Heart right ventricle (tissue), 16 donors: ENCODE results near the gene COMMD6. TPM values are rescaled to one million over a fixed set of nuclear protein-coding genes. Genes with fewer than 3 reads are reported as not detected.

Experiments
- ATAC-seq, 8 donors: fragments of 200-7000 bp; cut with Tn5 transposase; one replicate each; pipeline ENCODE4 v1.9.1; 2020; ENCODE audit warnings: mild to moderate bottlenecking in 8 of 8, moderate library complexity in 8 of 8, moderate number of reproducible peaks in 1 of 8
- DNase-seq, 2 donors: peaks; one replicate each; pipeline ENCODE4 v3.0.0-alpha.2; 2020
- H3K27ac ChIP-seq, 10 donors: fragments of 200-600 bp; sonication (generic) in 2 of 10; one replicate each; pipeline versions ENCODE4 v1.5.0 to v1.8.0; 2020 to 2022; ENCODE audit warnings: mild to moderate bottlenecking in 3 of 10
- H3K27me3 ChIP-seq, 7 donors: fragments of 200-600 bp; one replicate each; pipeline ENCODE4 v1.8.0; 2021 to 2022; ENCODE audit warnings: mild to moderate bottlenecking in 2 of 7
- H3K36me3 ChIP-seq, 9 donors: fragments of 200-600 bp; sonication (generic) in 1 of 9; one replicate each; pipeline versions ENCODE4 v1.5.0 to v1.8.0; 2020 to 2022; ENCODE audit warnings: mild to moderate bottlenecking in 2 of 9
- H3K4me1 ChIP-seq, 9 donors: fragments of 200-600 bp; sonication (generic) in 1 of 9; one replicate each; pipeline versions ENCODE4 v1.5.0 to v1.8.0; 2020 to 2022; ENCODE audit warnings: mild to moderate bottlenecking in 4 of 9
- H3K4me3 ChIP-seq, 10 donors: fragments of 200-600 bp; sonication (generic) in 2 of 10; one replicate each; pipeline versions ENCODE4 v1.5.0 to v1.8.0; 2020 to 2022; ENCODE audit warnings: mild to moderate bottlenecking in 7 of 10, moderate library complexity in 2 of 10
- H3K9me3 ChIP-seq, 11 donors: fragments of 200-600 bp in 10 of 11; sonication (generic) in 2 of 11; one replicate each; pipeline versions ENCODE4 v1.5.0 to v1.8.0; 2013 to 2022; ENCODE audit warnings: mild to moderate bottlenecking in 2 of 11, control low read depth in 1 of 11, moderate library complexity in 1 of 11
- CTCF ChIP-seq, 9 donors: fragments of 200-600 bp; sonication (generic) in 2 of 9; IDR thresholded peaks; one replicate each; pipeline versions ENCODE4 v1.5.0 to v1.8.0; 2021 to 2022; ENCODE audit warnings: antibody characterized with exemption in 9 of 9, mild to moderate bottlenecking in 5 of 9, moderate library complexity in 1 of 9
- WGBS, 2 donors: extraction: QIAGEN DNeasy Blood & Tissue Kit; methylation state at CpG; one replicate each; pipeline ENCODE4 v1.1.7; 2013; ENCODE audit warnings: inconsistent platforms in 1 of 2; 5-methylcytosine and 5-hydroxymethylcytosine counted together
- intact Hi-C, 10 donors: fragments of 100-400 bp; cut with DNase I; formaldehyde crosslinking; loops; one replicate each; pipeline versions ENCODE4 v1.11.1 to v1.14.2; 2022
- polyA plus RNA-seq, 2 donors: library from polyadenylated mRNA; stranded (reverse); fragments of 200-250 nt; gene quantifications; one replicate each; pipeline ENCODE4 v1.2.3, GENCODE V29; 2013
- total RNA-seq, 10 donors: library from RNA; stranded (reverse); fragmentation: NEBNext Ultra II Directional in 3 of 10; extraction: Animal tissue kit (Norgen Biotek cat#: 25700) in 3 of 10; gene quantifications; one replicate each; pipeline versions ENCODE4 v1.2.1 to v1.2.4, GENCODE V29; 2021 to 2023
- donor health status: Arrhythmogenic right ventricular cardiomyopathy.
- donor health status: ischemic (EF 13 %, LVEDD 7.1; RV severe dilation, severe dysfunction).
- donor health status: healthy with polysubstance abuse.
- donor health status: DM: no; HTN: yes; CAD: no.
- donor health status: DM: no; HTN: no; CAD: no.
- donor health status: ischemic (EF 25% LVEDD 6.9; RV normal size, moderate dysfunction).
- donor health status: ischemic (EF 25% LVEDD 5.7; RV mildly dilated, moderate dysfunction).
- donor health status: healthy.
- donor health status: DM: yes; HTN: yes; CAD: no.
- donor health status: Ischemic cardiomyopathy.
- donor health status: ischemic (EF 35%, LVEDD 5.7; RV mildly dilated, moderate dysfunction).
- donor health status: nonischemic (EF 11% LVEDD 7.7; RV severe dilation, severe dysfunction).
- donor health status: DM: yes; HTN: yes; CAD: no.
- donor health status: PGD.
- donor health status: ischemic (EF 29% LVEDD 5.4; RV normal size, mild dysfunction).
- donor health status: nonischemic (EF 23%, LVEDD 6.1; RV moderate dilation, normal function).

Gene COMMD6
- total and polyA plus RNA-seq, 12 donors: 66.4 to 138 (median 122) TPM

- H3K27me3 ChIP-seq: no peaks in the 10 kb centered on the region
- no peak for TF ChIP-seq CTCF (IDR thresholded peaks at IDR 0.05)
- no peak overlapping the region for H3K27ac ChIP-seq
- WGBS, 2 donors: 89 to 95% methylated on average over 5 of the region's 5 CpGs
- no peaks in the 10 kb centered on the region for H3K36me3 ChIP-seq
- no peak for DNase-seq
- H3K4me3 ChIP-seq: no peak overlapping the region
- ATAC-seq: no peak
- peaks cover 0 to 12% (median 0%) of the 10 kb centered on the region in 9 donors for H3K4me1 ChIP-seq
- no peaks in the 10 kb centered on the region for H3K9me3 ChIP-seq
- intact Hi-C loops: no loop called here
Measured at GRCh38 chr13:75513271-75513670, 24.4 kb downstream of the COMMD6 start.

GRCh38 chr13:75512253-75512652 lies 25.4 kb downstream of the COMMD6 start:
- TF ChIP-seq CTCF (IDR thresholded peaks at IDR 0.05): no peak
- intact Hi-C loops: no loop called here
- H3K27me3 ChIP-seq: no peaks in the 10 kb centered on the region
- no peak overlapping the region for H3K27ac ChIP-seq
- H3K9me3 ChIP-seq: no peaks in the 10 kb centered on the region
- ATAC-seq: peak in 2 of 8 donors; percentile 17 to 25
- no peak for DNase-seq
- no peak overlapping the region for H3K4me3 ChIP-seq
- peaks cover 0 to 12% (median 0%) of the 10 kb centered on the region in 9 donors for H3K4me1 ChIP-seq
- H3K36me3 ChIP-seq: no peaks in the 10 kb centered on the region
- WGBS, 2 donors: 75 to 77% methylated on average over 3 of the region's 3 CpGs

- intact Hi-C loops: no loop called here
- Histone ChIP-seq H3K4me3 (no peak overlapping the region), H3K4me1 (peaks cover 0 to 14% (median 0%) of the 10 kb centered on the region in 9 donors), H3K27ac (no peak overlapping the region), H3K9me3 (no peaks in the 10 kb centered on the region), H3K36me3 (no peaks in the 10 kb centered on the region), H3K27me3 (no peaks in the 10 kb centered on the region)
- TF ChIP-seq CTCF (IDR thresholded peaks at IDR 0.05): no peak
- WGBS, 2 donors: 94% methylated on average over 3 of the region's 3 CpGs
- DNase-seq (no peak), ATAC-seq (no peak)
Measured at GRCh38 chr13:75511051-75511625, 26.5 kb downstream of the COMMD6 start.

- 88% methylated on average over 6 of the region's 6 CpGs for WGBS, 2 donors
- H3K36me3 ChIP-seq: no peaks in the 10 kb centered on the region
- H3K4me3 ChIP-seq: no peak overlapping the region
- no peak overlapping the region for H3K27ac ChIP-seq
- no peak for TF ChIP-seq CTCF (IDR thresholded peaks at IDR 0.05)
- H3K4me1 ChIP-seq: peaks cover 0 to 24% (median 0%) of the 10 kb centered on the region in 9 donors
- ATAC-seq (no peak), DNase-seq (no peak)
- intact Hi-C loops: no loop called here
- H3K9me3 ChIP-seq: no peaks in the 10 kb centered on the region
- H3K27me3 ChIP-seq: no peaks in the 10 kb centered on the region
Measured at GRCh38 chr13:75508002-75508548, 29.6 kb downstream of the COMMD6 start.
